ENCODE data around the gene YARS2. TPM values are rescaled to one million over a fixed set of nuclear protein-coding genes. Genes with fewer than 3 reads are reported as not detected.

The YARS2 gene
- 12.2 TPM for total RNA-seq

- DNase-seq (ENCODE audit: low spot score) (peak; percentile 96), ATAC-seq (peak; percentile 99)
- intact Hi-C loops (cut with DNase I), result loop anchor here (5.0 to 10.0 kb wide), 2 partner anchors 161 to 1031 kb away; partner anchors contain the start of gene AMN1
Observed at GRCh38 chr12:32755654-32756475, at the start of gene YARS2. Gene YARS2, minus strand, starts transcription at chr12:32755897. Its CDS starts 23 bp downstream, at chr12:32755874.

DNA sequence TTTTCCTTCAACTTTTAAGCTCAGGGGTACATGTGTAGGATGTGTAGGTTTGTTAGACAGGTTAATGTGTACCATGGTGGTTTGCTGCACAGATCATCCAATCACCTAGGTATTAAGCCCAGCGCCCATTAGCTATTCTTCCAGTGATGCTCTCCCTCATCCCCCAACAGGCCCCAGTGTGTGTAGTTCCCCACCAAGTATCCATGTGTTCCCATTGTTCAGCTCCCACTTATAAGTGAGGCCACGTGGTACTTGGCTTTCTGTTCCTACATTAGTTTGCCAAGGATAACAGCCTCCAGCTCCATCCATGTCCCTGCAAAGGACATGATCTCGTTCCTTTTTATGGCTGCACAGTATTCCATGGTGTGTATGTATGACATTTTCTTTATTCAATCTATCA, 48.6 kb upstream of the YARS2 start:
- no peak for ATAC-seq
- intact Hi-C loops (cut with DNase I), result no loop called here
- no peak for DNase-seq (ENCODE audit: low spot score)

- intact Hi-C loops (cut with DNase I), result no loop called here
- ATAC-seq (no peak), DNase-seq (ENCODE audit: low spot score) (no peak)
Observed at GRCh38 chr12:32801269-32801980, 45.7 kb upstream of the YARS2 start.

DNA sequence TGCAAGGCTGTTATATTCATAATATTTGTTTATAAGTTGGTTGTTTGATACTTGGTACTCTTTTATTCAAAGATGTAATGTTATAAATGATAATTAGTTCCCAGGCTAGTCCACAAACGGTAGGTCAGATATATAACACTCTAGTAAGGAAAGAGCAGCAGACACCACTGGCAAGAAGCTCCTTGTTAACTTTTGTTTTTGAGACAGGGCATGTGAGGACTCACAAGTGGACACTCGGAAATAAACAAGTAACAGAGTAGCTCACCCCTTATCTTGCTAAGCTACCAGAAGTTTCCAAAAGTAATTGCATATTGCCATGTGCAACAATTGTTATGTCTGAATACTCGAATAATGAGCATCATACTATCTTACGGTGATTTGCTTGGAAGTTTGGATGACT, 38.6 kb upstream of the YARS2 start:
- ATAC-seq (no peak), DNase-seq (ENCODE audit: low spot score) (no peak)
- intact Hi-C loops (cut with DNase I), result no loop called here

DNA sequence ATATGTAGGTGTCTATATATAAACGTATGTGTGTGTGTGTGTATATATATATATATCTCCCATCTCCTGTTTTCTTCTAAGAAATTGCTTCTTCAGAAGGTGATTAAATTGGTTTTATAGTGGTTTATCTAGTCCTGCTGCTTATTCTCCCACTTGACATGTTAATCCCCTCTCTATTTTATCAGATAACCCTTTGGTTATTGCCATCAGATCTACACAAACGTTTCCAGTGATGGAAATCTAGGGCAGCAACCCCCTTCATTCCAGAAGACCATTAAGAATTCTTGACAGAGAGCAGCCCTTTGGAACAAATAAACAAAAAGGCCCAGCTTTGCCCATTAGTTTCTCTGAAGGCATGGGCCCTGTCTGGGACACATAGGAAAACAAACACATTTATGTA, 34.2 kb upstream of the YARS2 start:
- DNase-seq (ENCODE audit: low spot score) (no peak), ATAC-seq (no peak)
- intact Hi-C loops (cut with DNase I), result no loop called here

GRCh38 chr12:32789446-32789845, 33.7 kb upstream of the YARS2 start:
- DNase-seq (ENCODE audit: low spot score) (no peak), ATAC-seq (no peak)
- intact Hi-C loops (cut with DNase I), result no loop called here

DNA sequence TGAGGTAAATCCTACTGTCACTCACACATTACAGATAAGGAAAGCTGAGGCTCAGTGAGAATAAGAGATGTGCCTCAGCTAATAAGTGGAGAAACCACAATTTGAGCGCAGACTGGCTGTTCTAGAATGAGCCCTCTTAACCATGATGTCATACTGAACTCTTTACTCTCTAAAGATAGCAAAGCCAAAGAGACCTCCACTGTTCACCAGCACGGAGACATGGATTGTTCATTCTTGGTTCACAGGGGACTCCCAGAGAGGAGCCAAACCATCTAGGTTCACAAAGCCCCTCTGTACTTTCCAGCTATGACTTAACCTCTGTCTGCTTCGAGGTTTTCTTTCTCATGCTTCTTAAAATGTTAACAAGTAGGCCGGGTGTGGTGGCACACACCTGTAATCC, 32.7 kb upstream of the YARS2 start:
- intact Hi-C loops (cut with DNase I), result no loop called here

GRCh38 chr12:32785557-32785956, 29.9 kb upstream of the YARS2 start:
- ATAC-seq, result no peak

More for the DNA sequence above, 32.7 kb upstream of the YARS2 start:
- no peak for ATAC-seq
- no peak for DNase-seq (ENCODE audit: low spot score)

DNA sequence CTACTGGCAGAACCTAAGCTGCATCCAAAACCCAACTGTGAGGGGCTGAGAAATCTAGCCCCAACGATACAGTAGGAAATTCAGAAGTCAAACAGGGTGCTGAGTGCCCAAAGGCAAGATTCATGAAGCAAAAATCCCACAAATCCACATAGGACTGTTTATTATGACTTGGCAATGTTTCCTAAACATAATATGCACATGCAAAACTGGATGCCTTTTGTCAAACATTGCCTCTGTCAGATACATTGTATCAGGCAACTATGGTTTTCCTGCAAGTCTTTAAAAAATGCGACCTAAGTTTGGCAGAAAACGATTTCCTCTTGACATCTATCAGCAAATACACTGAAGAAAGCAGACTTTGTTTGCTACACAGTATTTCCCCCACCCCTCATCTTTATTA, 27.3 kb upstream of the YARS2 start:
- no peak for ATAC-seq

More at GRCh38 chr12:32785557-32785956, 29.9 kb upstream of the YARS2 start:
- DNase-seq (ENCODE audit: low spot score), result no peak
- intact Hi-C loops (cut with DNase I), result no loop called here

GRCh38 chr12:32780071-32780470, 24.4 kb upstream of the YARS2 start:
- ATAC-seq (no peak), DNase-seq (ENCODE audit: low spot score) (no peak)
- intact Hi-C loops (cut with DNase I), result no loop called here

More for the DNA sequence above, 27.3 kb upstream of the YARS2 start:
- DNase-seq (ENCODE audit: low spot score), result no peak
- intact Hi-C loops (cut with DNase I), result no loop called here

DNA sequence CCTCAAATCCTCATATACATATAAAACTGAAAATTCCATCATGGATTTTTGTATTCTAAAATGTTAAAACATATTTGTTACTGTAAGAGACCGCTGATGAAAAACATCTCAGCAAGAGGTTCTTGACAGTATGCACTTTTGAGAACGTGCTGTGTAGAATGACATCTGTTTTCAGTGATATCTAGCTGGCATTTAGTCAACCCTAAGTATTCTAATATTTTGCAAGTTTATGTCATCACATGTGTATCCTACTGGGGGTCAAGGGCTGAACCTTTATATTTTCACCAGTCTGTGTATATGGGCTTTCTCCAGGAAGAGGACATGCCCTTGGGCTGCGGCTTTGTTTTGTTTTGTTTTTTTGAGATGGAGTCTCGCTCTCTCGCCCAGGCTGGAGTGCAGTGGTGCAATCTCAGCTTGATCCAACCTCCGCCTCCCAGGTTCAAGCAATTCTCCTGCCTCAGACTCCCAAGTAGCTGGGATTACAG, 22.0 kb upstream of the YARS2 start:
- peak; percentile 62 for ATAC-seq

DNA sequence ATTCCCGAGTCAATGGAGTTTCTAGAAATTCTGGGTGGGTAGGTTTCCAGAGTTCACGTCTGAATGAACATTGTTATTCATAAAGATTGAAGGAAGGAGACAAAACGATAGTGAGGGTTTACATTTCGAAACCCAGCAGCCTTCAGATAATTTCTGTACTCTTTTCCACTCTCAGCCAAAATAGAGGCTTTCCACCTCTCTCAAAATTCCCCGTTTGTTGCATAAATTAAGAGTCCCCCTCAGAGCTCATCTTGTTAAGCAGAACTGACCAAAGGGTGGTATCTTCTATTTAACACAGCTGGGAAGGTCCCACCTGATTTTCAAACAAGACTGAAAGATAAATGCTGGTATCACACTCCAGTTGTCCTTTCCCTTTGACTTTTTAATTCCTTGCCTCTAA, 21.5 kb upstream of the YARS2 start:
- ATAC-seq (no peak), DNase-seq (ENCODE audit: low spot score) (no peak)

More for the DNA sequence above, 22.0 kb upstream of the YARS2 start:
- intact Hi-C loops (cut with DNase I), result no loop called here
- no peak for DNase-seq (ENCODE audit: low spot score)

DNA sequence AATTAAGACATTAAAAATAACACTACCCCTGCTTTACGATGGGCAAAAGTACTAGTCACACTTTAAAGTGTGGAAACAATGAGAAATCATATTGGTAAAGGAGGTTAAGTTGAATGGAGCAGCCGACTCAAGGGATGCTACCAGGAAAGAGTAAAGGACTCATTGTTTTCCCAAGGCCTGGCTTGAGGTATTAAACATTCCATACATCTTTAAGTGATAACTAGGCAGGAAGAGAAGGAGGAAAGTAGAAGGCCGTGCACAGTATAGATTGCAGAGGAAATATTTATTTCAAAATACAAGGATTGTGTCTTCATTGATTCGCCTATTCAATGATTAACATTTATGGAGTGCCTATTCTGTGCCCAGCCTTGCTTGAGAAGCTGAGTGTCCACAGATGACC, 20.6 kb upstream of the YARS2 start:
- no peak for DNase-seq (ENCODE audit: low spot score)
- intact Hi-C loops (cut with DNase I), result no loop called here
- ATAC-seq, result no peak

More for the DNA sequence above, 21.5 kb upstream of the YARS2 start:
- intact Hi-C loops (cut with DNase I), result no loop called here

- no peak for ATAC-seq
- no peak for DNase-seq (ENCODE audit: low spot score)
- intact Hi-C loops (cut with DNase I), result no loop called here
Observed at GRCh38 chr12:32773691-32774090, 18.0 kb upstream of the YARS2 start.

- intact Hi-C loops (cut with DNase I), result no loop called here
- ATAC-seq (no peak), DNase-seq (ENCODE audit: low spot score) (no peak)
Observed at GRCh38 chr12:32770141-32770540, 14.4 kb upstream of the YARS2 start.

DNA sequence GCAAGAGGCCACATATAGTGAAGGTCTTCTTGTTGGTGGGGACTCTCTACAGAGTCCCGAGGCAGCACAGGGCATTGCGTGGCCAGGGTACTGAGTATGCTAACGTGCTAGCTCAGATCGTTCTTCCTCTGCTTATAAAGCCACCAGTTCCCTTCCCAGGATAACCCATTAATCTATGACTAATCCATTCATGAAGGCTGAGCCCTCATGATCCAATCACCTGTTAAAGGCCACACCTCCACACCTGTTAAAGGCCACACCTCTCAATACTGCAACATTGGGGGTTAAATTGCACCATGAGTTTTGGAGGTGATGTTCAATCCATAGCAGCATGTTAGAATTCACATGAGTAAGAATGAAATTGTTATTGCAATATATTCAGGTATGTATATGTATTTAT, 12.8 kb upstream of the YARS2 start:
- intact Hi-C loops (cut with DNase I), result no loop called here

DNA sequence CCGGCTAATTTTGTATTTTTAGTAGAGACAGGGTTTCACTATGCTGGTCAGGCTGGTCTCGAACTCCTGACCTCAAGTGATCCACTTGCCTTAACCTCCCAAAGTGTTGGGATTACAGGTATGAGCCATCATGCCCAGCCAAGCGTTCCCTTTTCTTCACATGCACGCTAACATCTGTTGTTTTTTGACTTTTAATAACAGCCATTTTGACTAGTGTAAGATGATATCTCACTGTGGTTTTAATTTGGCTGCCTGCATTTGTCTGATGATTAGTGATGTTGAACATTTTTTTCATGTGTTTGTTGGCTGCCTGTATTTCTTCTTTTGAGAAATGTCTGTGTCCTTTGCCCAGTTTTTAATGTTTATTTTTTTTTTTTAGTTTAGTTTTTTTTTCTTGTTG, 10.2 kb upstream of the YARS2 start:
- intact Hi-C loops (cut with DNase I), result no loop called here
- ATAC-seq, result peak; percentile 85
- no peak for DNase-seq (ENCODE audit: low spot score)

More for the DNA sequence above, 12.8 kb upstream of the YARS2 start:
- DNase-seq (ENCODE audit: low spot score), result no peak
- ATAC-seq, result no peak

DNA sequence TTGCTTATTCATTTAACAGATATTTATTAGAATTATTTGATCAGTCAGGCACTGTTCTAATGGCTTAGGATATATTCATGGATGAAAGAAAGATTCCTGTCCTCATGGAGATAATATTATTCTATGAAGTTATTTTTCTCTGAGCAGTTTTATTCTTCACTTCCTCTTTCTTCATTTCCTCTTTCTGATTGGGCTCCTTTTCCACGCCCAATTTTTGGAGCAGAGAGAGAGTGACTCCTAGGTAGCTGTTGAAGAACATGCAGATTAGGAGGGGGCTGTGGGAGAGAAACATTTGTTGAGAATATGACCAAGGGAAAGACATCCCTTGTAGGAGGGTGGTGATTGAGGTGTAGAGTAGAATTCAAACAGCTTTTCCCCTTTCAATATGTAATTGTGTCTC, 6.0 kb upstream of the YARS2 start:
- DNase-seq (ENCODE audit: low spot score), result no peak
- ATAC-seq, result no peak
- intact Hi-C loops (cut with DNase I), result no loop called here

DNA sequence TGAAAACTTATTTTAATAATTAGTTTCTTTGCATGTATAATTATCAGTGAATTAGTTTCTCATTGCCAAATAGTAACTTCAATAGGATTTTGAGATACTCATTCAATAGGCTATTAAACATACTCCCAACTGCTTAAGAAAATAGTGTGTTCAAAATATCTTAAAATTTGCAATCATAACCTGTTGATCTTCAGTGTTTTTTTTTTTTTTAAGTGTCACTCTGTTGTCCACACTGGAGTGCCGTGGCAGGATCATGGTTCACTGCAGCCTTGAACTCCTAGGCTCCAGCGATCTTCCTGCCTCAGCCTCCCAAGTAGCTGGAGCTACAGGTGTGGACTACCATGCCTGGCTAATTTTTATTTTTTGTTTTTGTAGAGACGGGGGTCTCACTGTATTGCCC, 1.5 kb upstream of the YARS2 start:
- no peak for DNase-seq (ENCODE audit: low spot score)
- no peak for ATAC-seq
- intact Hi-C loops (cut with DNase I), result loop anchor here (5.0 to 10.0 kb wide), 2 partner anchors 160 to 1032 kb away; partner anchors contain the start of gene AMN1
